ENCODE results near the gene THOC1. TPM values are rescaled to one million over a fixed set of nuclear protein-coding genes. Genes with fewer than 3 reads are reported as not detected.

The THOC1 gene
- total and polyA plus RNA-seq, 2 of the 8 experiments (the other 6 are each of a cell fraction or from before 2014, with no cell fraction given) = 19.1 to 66.4 TPM

- H3K27ac ChIP-seq (ENCODE audit: low read depth, low read length) = no peak overlapping the region
- WGBS, 2 experiments (ENCODE audit: extremely low coverage in 1 of 2, insufficient coverage in 1 of 2, insufficient read length in 1 of 2, insufficient replicate concordance in 2 of 2, low coverage in 1 of 2, low lambda C conversion rate in 2 of 2, missing lambda C conversion rate in 1 of 2) = 88% methylated on average over 4 of the region's 4 CpGs; no CpG with 5 or more reads in 1 of the 2 experiments
Observed at GRCh38 chr18:227902-228301, 39.9 kb downstream of the THOC1 start.

More at GRCh38 chr18:227902-228301, 39.9 kb downstream of the THOC1 start:
- Histone ChIP-seq H2AK5ac (ENCODE audit: low read depth, low read length) (no peak overlapping the region), H4K8ac (ENCODE audit: extremely low read depth, insufficient read depth, low read length) (no peak overlapping the region), H2BK120ac (replicated peaks; ENCODE audit: low read depth, low read length) (no peak overlapping the region), H3K4me1 (replicated peaks in 1 of 4; ENCODE audit: control insufficient read depth in 3 of 4, insufficient read depth in 4 of 4, low read length in 3 of 4) (no peaks in the 10 kb centered on the region), H4K20me1 (replicated peaks in 1 of 2; ENCODE audit: control insufficient read depth in 1 of 2, insufficient read depth in 2 of 2, low read length in 2 of 2) (no peaks in the 10 kb centered on the region), H3K23me2 (ENCODE audit: low read depth, low read length) (no peaks in the 10 kb centered on the region), H3K9ac (replicated peaks in 1 of 4; ENCODE audit: extremely low read depth in 1 of 4, low read depth in 3 of 4, low read length in 3 of 4) (no peak overlapping the region), H3K23ac (ENCODE audit: insufficient read length) (no peak overlapping the region), H3K79me2 (ENCODE audit: control insufficient read depth in 1 of 2, insufficient read depth in 2 of 2, low read length in 2 of 2) (no peaks in the 10 kb centered on the region), H3K36me3 (ENCODE audit: control insufficient read depth in 2 of 4, insufficient read depth in 4 of 4, low read length in 3 of 4) (peaks cover 13 to 28% (median 25%) of the 10 kb centered on the region in 4 experiments), H3K9me3 (ENCODE audit: insufficient read depth in 2 of 2, low read depth in 1 of 2, low read length in 1 of 2) (no peaks in the 10 kb centered on the region), H3K18ac (ENCODE audit: extremely low read depth, low read length) (no peak overlapping the region), H2BK15ac (ENCODE audit: low read length) (no peak overlapping the region), H2BK5ac (ENCODE audit: low read depth, low read length) (no peak overlapping the region), H3K4ac (replicated peaks; ENCODE audit: insufficient read length, low read depth, low read length) (no peak overlapping the region), H3K27me3 (replicated peaks in 1 of 4; ENCODE audit: control insufficient read depth in 3 of 4, extremely low read depth in 1 of 4, insufficient read depth in 3 of 4, low read length in 3 of 4) (no peaks in the 10 kb centered on the region), H2BK20ac (ENCODE audit: low read length) (no peak overlapping the region), H2BK12ac (ENCODE audit: low read depth, low read length) (no peak overlapping the region), H3K4me3 (ENCODE audit: extremely low read depth in 1 of 4, insufficient read depth in 2 of 4, low read depth in 3 of 4, low read length in 4 of 4) (no peak overlapping the region), H3K14ac (ENCODE audit: insufficient read length) (no peak overlapping the region), H4K91ac (replicated peaks; ENCODE audit: insufficient read length, low read length) (no peak overlapping the region), H3K79me1 (ENCODE audit: low read depth, low read length) (no peaks in the 10 kb centered on the region; the same call in 1 of the 2 replicates), H4K5ac (ENCODE audit: insufficient read length, low read depth, low read length) (no peak overlapping the region), H3K56ac (replicated peaks; ENCODE audit: insufficient read length, low read depth, low read length) (no peak overlapping the region), H2AFZ (ENCODE audit: low read length) (no peak overlapping the region), H3K4me2 (ENCODE audit: insufficient read depth in 1 of 2, low read depth in 2 of 2, low read length in 2 of 2) (no peak overlapping the region)
- CTCF ChIA-PET (ENCODE audit: partially characterized antibody) = no interaction called here
- FAIRE-seq (no peak), DNase-seq (ENCODE audit: low read depth in 1 of 2, low spot score in 2 of 2) (no peak)
- TF ChIP-seq EP300 (IDR thresholded peaks at IDR 0.05; ENCODE audit: borderline replicate concordance in 1 of 2, low read depth in 2 of 2, low read length in 2 of 2) (no peak), RFX5 (IDR thresholded peaks at IDR 0.05; ENCODE audit: borderline replicate concordance, low read depth, low read length) (no peak), SIX5 (IDR thresholded peaks at IDR 0.05; ENCODE audit: low read depth, low read length) (no peak), RBBP5 (IDR thresholded peaks at IDR 0.05; ENCODE audit: borderline replicate concordance, low read depth, low read length) (no peak), MAX (IDR thresholded peaks at IDR 0.05) (no peak), SAP30 (IDR thresholded peaks at IDR 0.05; ENCODE audit: insufficient read depth, insufficient replicate concordance, low read length) (no peak), BACH1 (IDR thresholded peaks at IDR 0.05; ENCODE audit: low read length) (no peak), HDAC6 (IDR thresholded peaks at IDR 0.05; ENCODE audit: low read depth, low read length) (no peak), NRF1 (IDR thresholded peaks at IDR 0.05; ENCODE audit: low read depth, low read length) (no peak)
- POLR2A ChIA-PET (ENCODE audit: partially characterized antibody) = interaction anchor here (0.5 to 1.8 kb wide), 4 partner anchors 8 to 846 kb away, joined by 3 to 5 read pairs (median 3); no protein-coding TSS in a partner anchor

All from H1 (cell line).